ENCODE results near the gene PAFAH2. TPM values are rescaled to one million over a fixed set of nuclear protein-coding genes. Genes with fewer than 3 reads are reported as not detected.

Gene PAFAH2
- total RNA-seq, 2 donors from 2014 or later, result 11.6 to 13.3 TPM

DNA sequence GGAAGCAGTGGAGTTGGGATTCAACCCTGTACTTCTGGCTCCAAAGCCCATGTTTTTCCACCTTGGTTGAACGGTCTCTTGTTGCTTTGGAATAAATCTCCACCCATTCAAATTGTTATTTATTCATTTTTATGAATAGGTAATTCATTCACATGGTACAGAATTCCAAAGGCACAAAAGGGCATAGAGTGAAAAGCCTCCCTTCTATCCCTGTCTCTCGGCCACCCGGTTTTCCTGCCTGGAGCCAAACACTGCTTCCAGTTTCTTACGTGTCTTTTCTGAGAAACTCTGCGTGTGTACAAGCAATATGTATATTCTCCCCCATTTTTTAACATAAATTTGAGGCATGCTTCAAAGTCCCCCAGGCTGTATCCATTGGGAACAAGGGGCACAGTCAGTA, 27.7 kb upstream of the PAFAH2 start:
- DNase-seq, result no peak
- Mint-ChIP-seq H3K4me3 (no peak overlapping the region), H3K36me3 (ENCODE audit: low read depth) (no peaks in the 10 kb centered on the region), H3K9me3 (no peaks in the 10 kb centered on the region), H3K27me3 (ENCODE audit: insufficient read depth) (no peaks in the 10 kb centered on the region), H3K27ac (no peak overlapping the region), H3K4me1 (peaks cover 13% of the 10 kb centered on the region)
- no peak overlapping the region for H3K4me3 ChIP-seq (ENCODE audit: low read length)
- no peaks in the 10 kb centered on the region for H3K9me3 ChIP-seq (ENCODE audit: control insufficient read depth, low read length)
- 83 to 96% methylated on average over 4 to 5 of the region's 5 CpGs for WGBS, 2 experiments (ENCODE audit: insufficient coverage in 1 of 2, insufficient read length in 1 of 2)
- TF ChIP-seq, protein P1, sequence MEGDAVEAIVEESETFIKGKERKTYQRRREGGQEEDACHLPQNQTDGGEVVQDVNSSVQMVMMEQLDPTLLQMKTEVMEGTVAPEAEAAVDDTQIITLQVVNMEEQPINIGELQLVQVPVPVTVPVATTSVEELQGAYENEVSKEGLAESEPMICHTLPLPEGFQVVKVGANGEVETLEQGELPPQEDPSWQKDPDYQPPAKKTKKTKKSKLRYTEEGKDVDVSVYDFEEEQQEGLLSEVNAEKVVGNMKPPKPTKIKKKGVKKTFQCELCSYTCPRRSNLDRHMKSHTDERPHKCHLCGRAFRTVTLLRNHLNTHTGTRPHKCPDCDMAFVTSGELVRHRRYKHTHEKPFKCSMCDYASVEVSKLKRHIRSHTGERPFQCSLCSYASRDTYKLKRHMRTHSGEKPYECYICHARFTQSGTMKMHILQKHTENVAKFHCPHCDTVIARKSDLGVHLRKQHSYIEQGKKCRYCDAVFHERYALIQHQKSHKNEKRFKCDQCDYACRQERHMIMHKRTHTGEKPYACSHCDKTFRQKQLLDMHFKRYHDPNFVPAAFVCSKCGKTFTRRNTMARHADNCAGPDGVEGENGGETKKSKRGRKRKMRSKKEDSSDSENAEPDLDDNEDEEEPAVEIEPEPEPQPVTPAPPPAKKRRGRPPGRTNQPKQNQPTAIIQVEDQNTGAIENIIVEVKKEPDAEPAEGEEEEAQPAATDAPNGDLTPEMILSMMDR (conservative IDR thresholded peaks at IDR 0.05), result no peak
- no peak overlapping the region for H3K9ac ChIP-seq (ENCODE audit: extremely low read depth, low read length, poor library complexity, severe bottlenecking)
- H3K27me3 ChIP-seq (ENCODE audit: control insufficient read depth, insufficient read depth, low read length, poor library complexity, severe bottlenecking), result no peaks in the 10 kb centered on the region
- no peaks in the 10 kb centered on the region for H3K36me3 ChIP-seq (ENCODE audit: control insufficient read depth, insufficient read depth, low read length)
- peaks cover 1% of the 10 kb centered on the region for H3K4me1 ChIP-seq (ENCODE audit: control insufficient read depth, insufficient read depth, low read length)
- no peak overlapping the region for H3K27ac ChIP-seq (ENCODE audit: low read depth, low read length)

DNA sequence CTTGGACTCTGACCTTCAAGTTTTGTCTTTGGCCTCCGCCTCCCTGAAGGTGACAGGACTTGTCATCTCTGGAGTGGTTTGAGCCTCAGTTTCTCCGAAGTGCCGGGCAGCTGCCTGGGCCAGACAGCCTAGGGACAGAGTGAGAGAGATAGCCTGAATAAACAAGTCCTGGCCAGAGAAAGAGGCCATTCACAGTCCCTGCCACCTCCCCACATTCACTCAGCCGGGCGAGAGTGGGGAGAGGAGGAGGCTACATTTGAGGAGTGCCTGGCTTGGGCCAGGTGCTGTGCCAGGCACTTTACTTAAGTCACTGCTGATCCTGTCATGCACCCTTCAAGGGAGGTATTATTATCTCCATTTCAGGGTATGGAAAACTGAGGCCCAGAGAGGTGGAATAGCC, 27.2 kb upstream of the PAFAH2 start:
- Mint-ChIP-seq H3K4me3 (no peak overlapping the region), H3K9me3 (no peaks in the 10 kb centered on the region), H3K27me3 (ENCODE audit: insufficient read depth) (peaks cover 2% of the 10 kb centered on the region), H3K36me3 (ENCODE audit: low read depth) (no peaks in the 10 kb centered on the region), H3K27ac (no peak overlapping the region), H3K4me1 (peaks cover 13% of the 10 kb centered on the region)
- TF ChIP-seq, protein P1 (conservative IDR thresholded peaks at IDR 0.05), result no peak
- WGBS, 2 experiments (ENCODE audit: insufficient coverage in 1 of 2, insufficient read length in 1 of 2), result 80 to 97% methylated on average over 1 to 5 of the region's 5 CpGs
- H3K27ac ChIP-seq (ENCODE audit: low read depth, low read length), result no peak overlapping the region
- DNase-seq, result no peak
- H3K9me3 ChIP-seq (ENCODE audit: control insufficient read depth, low read length), result no peaks in the 10 kb centered on the region
- peaks cover 2% of the 10 kb centered on the region for H3K4me1 ChIP-seq (ENCODE audit: control insufficient read depth, insufficient read depth, low read length)
- H3K4me3 ChIP-seq (ENCODE audit: low read length), result no peak overlapping the region
- no peaks in the 10 kb centered on the region for H3K27me3 ChIP-seq (ENCODE audit: control insufficient read depth, insufficient read depth, low read length, poor library complexity, severe bottlenecking)
- no peaks in the 10 kb centered on the region for H3K36me3 ChIP-seq (ENCODE audit: control insufficient read depth, insufficient read depth, low read length)
- no peak overlapping the region for H3K9ac ChIP-seq (ENCODE audit: extremely low read depth, low read length, poor library complexity, severe bottlenecking)

DNA sequence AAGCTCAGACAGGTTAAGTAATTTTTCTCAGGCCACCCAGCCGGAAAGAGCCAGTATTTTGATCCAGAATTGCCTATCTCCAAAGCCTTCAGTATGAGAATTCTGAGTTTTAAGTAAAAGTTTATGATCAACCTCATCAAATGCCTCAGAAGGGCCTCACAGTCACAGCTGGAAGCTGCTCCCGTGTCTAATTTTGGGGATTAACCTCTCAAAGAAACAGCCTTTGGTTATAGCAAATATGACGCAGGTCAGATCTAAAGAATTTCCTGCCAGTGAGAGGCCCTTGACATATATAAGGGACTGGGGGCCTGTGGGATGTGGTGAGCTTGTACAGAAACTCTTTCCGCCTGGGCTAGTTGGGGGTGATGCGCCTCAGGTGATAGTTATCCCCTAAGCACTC, 26.0 kb upstream of the PAFAH2 start:
- no peak for DNase-seq
- Histone ChIP-seq H3K4me1 (ENCODE audit: control insufficient read depth, insufficient read depth, low read length) (peaks cover 2% of the 10 kb centered on the region), H3K9me3 (ENCODE audit: control insufficient read depth, low read length) (no peaks in the 10 kb centered on the region), H3K27me3 (ENCODE audit: control insufficient read depth, insufficient read depth, low read length, poor library complexity, severe bottlenecking) (no peaks in the 10 kb centered on the region), H3K27ac (ENCODE audit: low read depth, low read length) (no peak overlapping the region), H3K4me3 (ENCODE audit: low read length) (no peak overlapping the region), H3K9ac (ENCODE audit: extremely low read depth, low read length, poor library complexity, severe bottlenecking) (no peak overlapping the region), H3K36me3 (ENCODE audit: control insufficient read depth, insufficient read depth, low read length) (no peaks in the 10 kb centered on the region)
- Mint-ChIP-seq H3K9me3 (no peaks in the 10 kb centered on the region), H3K4me1 (peaks cover 15% of the 10 kb centered on the region), H3K4me3 (no peak overlapping the region), H3K27ac (no peak overlapping the region), H3K27me3 (ENCODE audit: insufficient read depth) (peaks cover 2% of the 10 kb centered on the region), H3K36me3 (ENCODE audit: low read depth) (no peaks in the 10 kb centered on the region)
- TF ChIP-seq, protein P1 (conservative IDR thresholded peaks at IDR 0.05), result no peak
- WGBS, 2 experiments (ENCODE audit: insufficient coverage in 1 of 2, insufficient read length in 1 of 2), result 88 to 94% methylated on average over 3 to 5 of the region's 5 CpGs

Data from endodermal cell (in vitro differentiated cells).